Body of pancreas (tissue), 4 donors: ENCODE data around the gene ADAP2.

Source experiments
- POLR2A ChIP-seq, 3 donors: fragments of 450-650 bp; IDR thresholded peaks; one replicate each; pipeline ENCODE4 v1.6.1; 2016; ENCODE audit warnings: antibody characterized with exemption in 3 of 3, mild to moderate bottlenecking in 2 of 3
- TF ChIP-seq, protein P1 (sequence below), 7 experiments: fragments of 450-650 bp in 4 of 7; fragments of 200-600 bp in 3 of 7; sonication (generic) in 3 of 7; IDR thresholded peaks; one replicate each; pipeline ENCODE4 v1.5.1; 2016 to 2019; ENCODE audit warnings: antibody characterized with exemption in 7 of 7

DNA sequence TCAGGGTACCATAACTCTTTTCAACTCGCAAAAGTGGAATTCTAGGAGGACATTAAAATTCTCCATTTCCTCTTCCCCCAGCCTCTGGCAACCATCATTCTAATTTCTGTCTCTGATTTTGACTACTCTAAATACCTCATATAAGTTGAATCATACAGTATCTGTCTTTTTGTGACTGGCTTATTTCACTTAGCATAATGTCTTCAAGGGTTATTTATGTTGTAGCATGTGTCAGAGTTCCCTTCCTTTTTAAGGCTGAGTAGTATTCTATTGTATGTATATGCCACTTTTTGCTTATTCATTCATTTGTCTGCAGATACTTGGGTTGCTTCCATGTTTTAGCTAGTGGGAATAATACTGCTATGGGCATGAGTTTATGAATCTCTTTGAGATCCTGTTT lies 61.1 kb downstream of the ADAP2 start:
- TF ChIP-seq POLR2A (IDR thresholded peaks at IDR 0.05): no peak
- TF ChIP-seq, protein P1, sequence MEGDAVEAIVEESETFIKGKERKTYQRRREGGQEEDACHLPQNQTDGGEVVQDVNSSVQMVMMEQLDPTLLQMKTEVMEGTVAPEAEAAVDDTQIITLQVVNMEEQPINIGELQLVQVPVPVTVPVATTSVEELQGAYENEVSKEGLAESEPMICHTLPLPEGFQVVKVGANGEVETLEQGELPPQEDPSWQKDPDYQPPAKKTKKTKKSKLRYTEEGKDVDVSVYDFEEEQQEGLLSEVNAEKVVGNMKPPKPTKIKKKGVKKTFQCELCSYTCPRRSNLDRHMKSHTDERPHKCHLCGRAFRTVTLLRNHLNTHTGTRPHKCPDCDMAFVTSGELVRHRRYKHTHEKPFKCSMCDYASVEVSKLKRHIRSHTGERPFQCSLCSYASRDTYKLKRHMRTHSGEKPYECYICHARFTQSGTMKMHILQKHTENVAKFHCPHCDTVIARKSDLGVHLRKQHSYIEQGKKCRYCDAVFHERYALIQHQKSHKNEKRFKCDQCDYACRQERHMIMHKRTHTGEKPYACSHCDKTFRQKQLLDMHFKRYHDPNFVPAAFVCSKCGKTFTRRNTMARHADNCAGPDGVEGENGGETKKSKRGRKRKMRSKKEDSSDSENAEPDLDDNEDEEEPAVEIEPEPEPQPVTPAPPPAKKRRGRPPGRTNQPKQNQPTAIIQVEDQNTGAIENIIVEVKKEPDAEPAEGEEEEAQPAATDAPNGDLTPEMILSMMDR (IDR thresholded peaks at IDR 0.05): no peak
